ENCODE measurements around the gene ZNF443.

ZNF443 gene

GRCh38 chr19:12484011-12484370 lies 43.2 kb upstream of the ZNF443 start:
- Histone ChIP-seq H3K9me3 (ENCODE audit: control insufficient read depth, insufficient read depth, low read depth, low read length) (no peaks in the 10 kb centered on the region), H3K27ac (ENCODE audit: extremely low read depth, low read depth, low read length) (peak overlapping the region; percentile 42; the same call in 1 of the 2 replicates), H3K4me1 (ENCODE audit: control insufficient read depth, insufficient read depth, low read length) (no peaks in the 10 kb centered on the region), H3K4me3 (ENCODE audit: low read depth, low read length) (peak overlapping the region; percentile 62), H3K36me3 (ENCODE audit: control insufficient read depth in 2 of 2, insufficient read depth in 1 of 2, low read length in 2 of 2) (no peaks in the 10 kb centered on the region; a peak in 1 of 3 replicates)
- CTCF ChIA-PET: interaction anchor here (0.5 kb wide), 1 partner anchor 1025 kb away, joined by 3 read pairs; no protein-coding TSS in a partner anchor
- TF ChIP-seq INSM2 (tag by site-specific recombination; IDR thresholded peaks at IDR 0.05): no peak
- TF ChIP-seq IKZF3 (tag by site-specific recombination; IDR thresholded peaks at IDR 0.05): peak; percentile 56
- POLR2A ChIA-PET: interaction anchor here (0.7 to 4.2 kb wide), 5 partner anchors 11 to 321 kb away, joined by 3 to 32 read pairs (median 8); partner anchors contain the start of genes ZNF136, ZNF442, ZNF443 and ZNF563

- H3K9me3 ChIP-seq (ENCODE audit: control insufficient read depth, insufficient read depth, low read depth, low read length): no peaks in the 10 kb centered on the region
- H3K4me3 ChIP-seq (ENCODE audit: low read depth, low read length): no peak overlapping the region
- no peaks in the 10 kb centered on the region for H3K4me1 ChIP-seq (ENCODE audit: control insufficient read depth, insufficient read depth, low read length)
- no peak for TF ChIP-seq ZNF311 (tag by site-specific recombination; IDR thresholded peaks at IDR 0.05; ENCODE audit: borderline replicate concordance)
- no peak for TF ChIP-seq ZNF488 (tag by site-specific recombination; IDR thresholded peaks at IDR 0.05)
- no peak for TF ChIP-seq ZNF2 (tag by site-specific recombination; IDR thresholded peaks at IDR 0.05)
- TF ChIP-seq ZEB2 (tag by site-specific recombination; IDR thresholded peaks at IDR 0.05): no peak
- TF ChIP-seq ZNF366 (tag by site-specific recombination; conservative IDR thresholded peaks at IDR 0.05): no peak
- no peak for TF ChIP-seq ZNF600 (tag by site-specific recombination; IDR thresholded peaks at IDR 0.05)
- TF ChIP-seq MZF1 (tag by site-specific recombination; IDR thresholded peaks at IDR 0.05; ENCODE audit: borderline replicate concordance): no peak
- TF ChIP-seq ZNF221 (tag by site-specific recombination; IDR thresholded peaks at IDR 0.05; ENCODE audit: borderline replicate concordance): no peak
- TF ChIP-seq ZNF394 (tag by site-specific recombination; IDR thresholded peaks at IDR 0.05; ENCODE audit: borderline replicate concordance): no peak
- no peak for TF ChIP-seq GFI1B (tag by site-specific recombination; IDR thresholded peaks at IDR 0.05)
- TF ChIP-seq SP2 (tag by site-specific recombination; IDR thresholded peaks at IDR 0.05): no peak
- TF ChIP-seq KLF8 (tag by site-specific recombination; IDR thresholded peaks at IDR 0.05): no peak
- TF ChIP-seq ZBTB10 (tag by site-specific recombination; IDR thresholded peaks at IDR 0.05): no peak
- no peak for TF ChIP-seq PATZ1 (tag by site-specific recombination; IDR thresholded peaks at IDR 0.05)
- no peak overlapping the region for H3K27ac ChIP-seq (ENCODE audit: extremely low read depth, low read depth, low read length)
- ChIA-PET CTCF (interaction anchor here (0.6 to 0.7 kb wide), 2 partner anchors 11 to 42 kb away, joined by 3 read pairs; no protein-coding TSS in a partner anchor), POLR2A (interaction anchor here (0.6 to 4.2 kb wide), 2 partner anchors 13 to 77 kb away, joined by 5 to 32 read pairs; no protein-coding TSS in a partner anchor)
- no peaks in the 10 kb centered on the region; a peak in 1 of 3 replicates for H3K36me3 ChIP-seq (ENCODE audit: control insufficient read depth in 2 of 2, insufficient read depth in 1 of 2, low read length in 2 of 2)
Observed at GRCh38 chr19:12482509-12482886, 41.7 kb upstream of the ZNF443 start.

All from HEK293 (cell line).